ENCODE results near the gene TBP. TPM values are rescaled to one million over a fixed set of nuclear protein-coding genes. Genes with fewer than 3 reads are reported as not detected.

The TBP gene
- total and polyA plus RNA-seq, 2 of the 13 experiments (the other 11 are each of a cell fraction or from before 2014, with no cell fraction given), result 21.7 to 28.1 TPM

DNA sequence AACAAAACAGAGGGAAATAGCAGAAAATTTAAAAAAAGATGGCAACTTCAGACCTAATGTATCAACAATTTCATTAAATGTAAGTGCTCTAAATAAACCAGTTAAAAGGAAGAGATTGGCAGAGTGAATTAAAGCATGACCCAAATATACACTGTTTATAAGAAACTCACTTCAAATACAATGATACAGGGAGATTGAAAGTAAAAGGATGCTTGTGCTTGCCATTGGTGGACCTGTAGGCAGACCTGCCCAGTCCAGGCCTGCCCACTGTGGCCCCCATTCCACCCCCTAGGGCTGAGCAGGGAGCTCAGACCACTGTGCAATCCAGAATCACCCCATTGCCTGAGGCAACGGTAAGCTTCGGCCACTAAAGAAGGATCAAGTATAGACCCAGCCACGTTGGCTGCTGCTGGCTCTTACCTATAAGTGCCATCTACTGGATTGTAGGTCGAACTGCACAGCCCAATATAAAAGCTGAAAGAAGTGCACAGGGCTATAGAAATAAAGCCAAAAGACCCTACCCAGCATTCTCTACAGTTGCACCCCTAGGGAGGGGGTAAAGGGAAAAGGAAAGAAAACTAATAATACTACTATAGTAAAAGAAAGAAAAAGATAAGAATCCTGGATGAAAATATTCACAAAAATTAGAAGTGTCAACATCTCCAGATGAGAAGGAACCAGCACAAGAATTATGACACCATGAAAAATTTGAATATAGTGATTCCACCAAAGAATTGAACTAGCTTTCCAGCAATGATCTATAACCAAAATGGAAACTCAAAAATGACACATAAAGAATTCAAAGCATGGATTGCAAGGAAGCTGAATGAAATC is 37.2 kb upstream of the TBP start (continued):
- TF ChIP-seq U2AF2 (IDR thresholded peaks at IDR 0.05; ENCODE audit: low read depth, low read length) (no peak), RAD21 (CRISPR knock-in tag; IDR thresholded peaks at IDR 0.05) (peak; percentile 87), GTF2F1 (IDR thresholded peaks at IDR 0.05; ENCODE audit: low read length) (no peak), ZNF547 (CRISPR knock-in tag; IDR thresholded peaks at IDR 0.05) (no peak), REPIN1 (CRISPR knock-in tag; IDR thresholded peaks at IDR 0.05; ENCODE audit: borderline replicate concordance, low read depth) (peak; percentile 25; the same call in 1 of the 2 replicates), SAFB2 (CRISPR knock-in tag; IDR thresholded peaks at IDR 0.05; ENCODE audit: borderline replicate concordance, low read depth) (no peak), ZNF891 (CRISPR knock-in tag; IDR thresholded peaks at IDR 0.05) (0 out of 2 replicates have a peak, but pooled peaks have one; percentile 33), MATR3 (CRISPR knock-in tag; IDR thresholded peaks at IDR 0.05) (no peak), ZNF782 (CRISPR knock-in tag; IDR thresholded peaks at IDR 0.05; ENCODE audit: borderline replicate concordance) (peak; percentile 46; the same call in 1 of the 2 replicates), ZNF781 (CRISPR knock-in tag; IDR thresholded peaks at IDR 0.05; ENCODE audit: borderline replicate concordance, not compliant biosample characterization) (no peak), GATA4 (IDR thresholded peaks at IDR 0.05; ENCODE audit: borderline replicate concordance, low read depth) (no peak), RFX3 (CRISPR knock-in tag; IDR thresholded peaks at IDR 0.05) (no peak), AHR (CRISPR knock-in tag; IDR thresholded peaks at IDR 0.05) (no peak), KMT2A (CRISPR knock-in tag; IDR thresholded peaks at IDR 0.05) (no peak), ERF (CRISPR knock-in tag; IDR thresholded peaks at IDR 0.05) (no peak), AGO1 (IDR thresholded peaks at IDR 0.05; ENCODE audit: low read depth, low read length, poor library complexity, severe bottlenecking) (no peak)
- TF ChIP-seq, protein P1, sequence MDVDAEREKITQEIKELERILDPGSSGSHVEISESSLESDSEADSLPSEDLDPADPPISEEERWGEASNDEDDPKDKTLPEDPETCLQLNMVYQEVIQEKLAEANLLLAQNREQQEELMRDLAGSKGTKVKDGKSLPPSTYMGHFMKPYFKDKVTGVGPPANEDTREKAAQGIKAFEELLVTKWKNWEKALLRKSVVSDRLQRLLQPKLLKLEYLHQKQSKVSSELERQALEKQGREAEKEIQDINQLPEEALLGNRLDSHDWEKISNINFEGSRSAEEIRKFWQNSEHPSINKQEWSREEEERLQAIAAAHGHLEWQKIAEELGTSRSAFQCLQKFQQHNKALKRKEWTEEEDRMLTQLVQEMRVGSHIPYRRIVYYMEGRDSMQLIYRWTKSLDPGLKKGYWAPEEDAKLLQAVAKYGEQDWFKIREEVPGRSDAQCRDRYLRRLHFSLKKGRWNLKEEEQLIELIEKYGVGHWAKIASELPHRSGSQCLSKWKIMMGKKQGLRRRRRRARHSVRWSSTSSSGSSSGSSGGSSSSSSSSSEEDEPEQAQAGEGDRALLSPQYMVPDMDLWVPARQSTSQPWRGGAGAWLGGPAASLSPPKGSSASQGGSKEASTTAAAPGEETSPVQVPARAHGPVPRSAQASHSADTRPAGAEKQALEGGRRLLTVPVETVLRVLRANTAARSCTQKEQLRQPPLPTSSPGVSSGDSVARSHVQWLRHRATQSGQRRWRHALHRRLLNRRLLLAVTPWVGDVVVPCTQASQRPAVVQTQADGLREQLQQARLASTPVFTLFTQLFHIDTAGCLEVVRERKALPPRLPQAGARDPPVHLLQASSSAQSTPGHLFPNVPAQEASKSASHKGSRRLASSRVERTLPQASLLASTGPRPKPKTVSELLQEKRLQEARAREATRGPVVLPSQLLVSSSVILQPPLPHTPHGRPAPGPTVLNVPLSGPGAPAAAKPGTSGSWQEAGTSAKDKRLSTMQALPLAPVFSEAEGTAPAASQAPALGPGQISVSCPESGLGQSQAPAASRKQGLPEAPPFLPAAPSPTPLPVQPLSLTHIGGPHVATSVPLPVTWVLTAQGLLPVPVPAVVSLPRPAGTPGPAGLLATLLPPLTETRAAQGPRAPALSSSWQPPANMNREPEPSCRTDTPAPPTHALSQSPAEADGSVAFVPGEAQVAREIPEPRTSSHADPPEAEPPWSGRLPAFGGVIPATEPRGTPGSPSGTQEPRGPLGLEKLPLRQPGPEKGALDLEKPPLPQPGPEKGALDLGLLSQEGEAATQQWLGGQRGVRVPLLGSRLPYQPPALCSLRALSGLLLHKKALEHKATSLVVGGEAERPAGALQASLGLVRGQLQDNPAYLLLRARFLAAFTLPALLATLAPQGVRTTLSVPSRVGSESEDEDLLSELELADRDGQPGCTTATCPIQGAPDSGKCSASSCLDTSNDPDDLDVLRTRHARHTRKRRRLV (CRISPR knock-in tag; IDR thresholded peaks at IDR 0.05), result no peak
- TF ChIP-seq, protein P2, sequence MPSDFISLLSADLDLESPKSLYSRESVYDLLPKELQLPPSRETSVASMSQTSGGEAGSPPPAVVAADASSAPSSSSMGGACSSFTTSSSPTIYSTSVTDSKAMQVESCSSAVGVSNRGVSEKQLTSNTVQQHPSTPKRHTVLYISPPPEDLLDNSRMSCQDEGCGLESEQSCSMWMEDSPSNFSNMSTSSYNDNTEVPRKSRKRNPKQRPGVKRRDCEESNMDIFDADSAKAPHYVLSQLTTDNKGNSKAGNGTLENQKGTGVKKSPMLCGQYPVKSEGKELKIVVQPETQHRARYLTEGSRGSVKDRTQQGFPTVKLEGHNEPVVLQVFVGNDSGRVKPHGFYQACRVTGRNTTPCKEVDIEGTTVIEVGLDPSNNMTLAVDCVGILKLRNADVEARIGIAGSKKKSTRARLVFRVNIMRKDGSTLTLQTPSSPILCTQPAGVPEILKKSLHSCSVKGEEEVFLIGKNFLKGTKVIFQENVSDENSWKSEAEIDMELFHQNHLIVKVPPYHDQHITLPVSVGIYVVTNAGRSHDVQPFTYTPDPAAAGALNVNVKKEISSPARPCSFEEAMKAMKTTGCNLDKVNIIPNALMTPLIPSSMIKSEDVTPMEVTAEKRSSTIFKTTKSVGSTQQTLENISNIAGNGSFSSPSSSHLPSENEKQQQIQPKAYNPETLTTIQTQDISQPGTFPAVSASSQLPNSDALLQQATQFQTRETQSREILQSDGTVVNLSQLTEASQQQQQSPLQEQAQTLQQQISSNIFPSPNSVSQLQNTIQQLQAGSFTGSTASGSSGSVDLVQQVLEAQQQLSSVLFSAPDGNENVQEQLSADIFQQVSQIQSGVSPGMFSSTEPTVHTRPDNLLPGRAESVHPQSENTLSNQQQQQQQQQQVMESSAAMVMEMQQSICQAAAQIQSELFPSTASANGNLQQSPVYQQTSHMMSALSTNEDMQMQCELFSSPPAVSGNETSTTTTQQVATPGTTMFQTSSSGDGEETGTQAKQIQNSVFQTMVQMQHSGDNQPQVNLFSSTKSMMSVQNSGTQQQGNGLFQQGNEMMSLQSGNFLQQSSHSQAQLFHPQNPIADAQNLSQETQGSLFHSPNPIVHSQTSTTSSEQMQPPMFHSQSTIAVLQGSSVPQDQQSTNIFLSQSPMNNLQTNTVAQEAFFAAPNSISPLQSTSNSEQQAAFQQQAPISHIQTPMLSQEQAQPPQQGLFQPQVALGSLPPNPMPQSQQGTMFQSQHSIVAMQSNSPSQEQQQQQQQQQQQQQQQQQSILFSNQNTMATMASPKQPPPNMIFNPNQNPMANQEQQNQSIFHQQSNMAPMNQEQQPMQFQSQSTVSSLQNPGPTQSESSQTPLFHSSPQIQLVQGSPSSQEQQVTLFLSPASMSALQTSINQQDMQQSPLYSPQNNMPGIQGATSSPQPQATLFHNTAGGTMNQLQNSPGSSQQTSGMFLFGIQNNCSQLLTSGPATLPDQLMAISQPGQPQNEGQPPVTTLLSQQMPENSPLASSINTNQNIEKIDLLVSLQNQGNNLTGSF (CRISPR knock-in tag; IDR thresholded peaks at IDR 0.05), result no peak

Data from HepG2 (cell line).